H1 (cell line): ENCODE measurements around the gene DCLK1. TPM values are rescaled to one million over a fixed set of nuclear protein-coding genes. Genes with fewer than 3 reads are reported as not detected.

Experiments used
- ATF3 ChIP-seq: IDR thresholded peaks from 2 replicates; pipeline ENCODE4 v1.6.1; 2011; ENCODE audit warnings: low read depth, mild to moderate bottlenecking, low read length; ENCODE audit not compliant: insufficient read depth
- BCL11A ChIP-seq, 2 experiments: IDR thresholded peaks; one replicate each; pipeline ENCODE4 v1.6.1; 2011; ENCODE audit warnings: low read depth in 2 of 2, low read length in 2 of 2, mild to moderate bottlenecking in 2 of 2
- CHD7 ChIP-seq: fragments of 300-600 bp; sonication (generic); IDR thresholded peaks from 2 replicates; pipeline ENCODE4 v1.7.1; 2012; ENCODE audit warnings: low read length, moderate library complexity, mild to moderate bottlenecking, inconsistent platforms; ENCODE audit not compliant: insufficient replicate concordance
- TCF12 ChIP-seq: IDR thresholded peaks from 2 replicates; pipeline ENCODE4 v1.6.1; 2011; ENCODE audit warnings: low read depth, mild to moderate bottlenecking, low read length
- polyA plus RNA-seq, 7 experiments: library from polyadenylated mRNA; depleted of rRNA in 3 of 7; stranded (reverse) in 5 of 7; unstranded in 2 of 7; fragments of >200 nt in 5 of 7; fragments of 200-250 nt in 2 of 7; gene quantifications; 1 replicate in 5 of 7; 2 replicates in 1 of 7; 4 replicates in 1 of 7; pipeline versions ENCODE4 v1.2.1 to v1.2.3, GENCODE V29; 2011 to 2013; ENCODE audit warnings: missing spikeins in 2 of 7, mixed read lengths in 2 of 7
- total RNA-seq: library from RNA; stranded (reverse); fragmentation: NEBNext Ultra II Directional; extraction: Animal tissue kit (Norgen Biotek cat#: 25700); gene quantifications from 2 replicates; pipeline ENCODE4 v1.2.1, GENCODE V29; 2021

DCLK1 gene
- total and polyA plus RNA-seq, 2 of the 8 experiments (the other 6 are each of a cell fraction or from before 2014, with no cell fraction given), result 22.8 to 41.0 TPM

DNA sequence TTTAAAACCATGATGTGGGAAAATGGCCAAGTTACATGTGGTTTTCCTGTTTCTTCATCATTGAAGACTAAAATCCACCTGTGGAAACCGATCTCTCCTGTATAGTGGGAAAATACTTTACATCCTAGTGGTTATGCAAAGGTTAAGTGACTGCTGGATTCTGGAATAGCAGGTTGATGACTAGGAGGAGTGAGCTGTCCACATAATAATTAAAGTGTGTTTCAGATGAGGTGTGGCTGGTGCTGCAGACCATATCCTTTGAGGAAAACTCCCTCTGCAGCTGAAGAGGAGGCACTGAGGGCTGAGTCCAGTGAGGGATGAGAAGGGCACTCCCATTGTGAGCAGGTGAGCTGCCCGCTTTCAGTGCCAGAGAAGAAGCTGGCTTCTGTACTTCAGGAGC, 43.2 kb downstream of the DCLK1 start (continued):
- TF ChIP-seq CHD7 (no peak), BCL11A (IDR thresholded peaks at IDR 0.05; ENCODE audit: low read depth in 2 of 2, low read length in 2 of 2) (no peak), ATF3 (no peak), TCF12 (no peak)
- TF ChIP-seq, all 59 proteins: peak for 0
